ENCODE results near the gene OR2T6.
"Not testable (repeated sequence)": the region's sequence is repeated elsewhere in the genome, so short reads cannot be mapped to it uniquely, and the experiment has no call there.

OR2T6 gene
- 0 to 0.31 (median 0) reads per million in 18 experiments for total RNA-seq

DNA sequence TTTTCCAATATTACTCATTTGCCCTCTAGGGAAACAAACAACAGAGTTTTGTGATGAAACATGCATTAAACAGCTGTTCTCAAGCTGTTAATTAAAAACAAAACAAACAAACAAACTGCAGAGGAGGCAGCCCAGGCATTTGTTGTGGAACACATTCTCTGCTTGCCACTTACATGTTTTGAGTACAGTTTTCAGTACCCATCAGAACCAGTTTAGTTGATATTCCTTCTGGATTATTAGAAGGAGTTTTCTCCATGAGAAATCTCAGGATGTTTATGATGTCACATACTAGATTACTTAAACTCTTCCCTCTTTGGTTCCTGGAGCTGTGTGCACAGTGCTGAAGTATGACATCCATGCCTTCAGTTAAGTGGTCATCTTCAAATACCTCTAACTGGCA, at the start of gene OR2T6:
Gene OR2T6, plus strand, starts transcription at position 301 of the 400 bp plus-strand sequence. CDS start 11,863 bp downstream, outside the sequence.
- no peak for DNase-seq

- no peak for DNase-seq
Observed at GRCh38 chr1:248343451-248343850, 32.1 kb upstream of the OR2T6 start.

DNA sequence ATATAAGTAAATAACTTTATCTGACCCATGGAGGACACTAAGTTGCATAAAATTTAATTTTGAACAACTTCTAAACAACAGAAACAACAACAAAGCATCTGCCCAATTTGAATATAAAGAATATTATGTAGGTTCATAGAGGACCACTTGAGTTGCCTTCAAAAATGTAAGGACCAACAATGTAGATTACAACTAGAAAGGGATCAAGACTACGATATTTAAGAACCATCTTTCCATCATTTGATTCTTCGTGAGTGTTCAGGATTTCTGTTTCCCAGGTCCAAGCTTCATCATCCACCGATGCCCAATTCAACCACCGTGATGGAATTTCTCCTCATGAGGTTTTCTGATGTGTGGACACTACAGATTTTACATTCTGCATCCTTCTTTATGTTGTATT, 27.1 kb upstream of the OR2T6 start, which contains the start of gene OR14C36:
Gene OR14C36, plus strand, starts transcription at position 301 of the 400 bp plus-strand sequence. Its CDS starts 0 bp downstream, at position 301.
- no peak for DNase-seq

DNA sequence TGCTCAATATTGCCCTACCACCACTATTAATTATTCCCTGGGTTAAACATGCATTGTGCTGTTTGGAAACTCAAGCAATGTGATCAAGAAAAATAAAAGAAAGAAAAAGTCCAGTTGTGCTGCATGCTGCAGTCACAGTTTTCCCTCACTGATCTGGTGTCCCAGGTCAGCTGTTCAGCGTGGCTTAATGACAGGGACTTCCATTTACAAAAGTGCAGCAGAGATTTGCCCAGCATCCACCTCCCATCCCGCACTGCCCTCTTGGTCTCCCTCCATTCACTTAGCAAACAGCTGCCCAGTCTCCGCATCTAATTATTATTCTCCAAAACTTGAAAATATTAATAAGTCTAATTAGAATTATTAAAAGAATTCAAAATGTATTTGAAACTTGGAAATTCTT, 16.1 kb upstream of the OR2T6 start:
- no peak for DNase-seq

- no peak for DNase-seq
Observed at GRCh38 chr1:248361121-248361715, 14.3 kb upstream of the OR2T6 start, which contains the start of gene OR2T4. Gene OR2T4, plus strand, starts transcription at chr1:248361665. Its CDS starts 0 bp downstream, at chr1:248361665.

DNA sequence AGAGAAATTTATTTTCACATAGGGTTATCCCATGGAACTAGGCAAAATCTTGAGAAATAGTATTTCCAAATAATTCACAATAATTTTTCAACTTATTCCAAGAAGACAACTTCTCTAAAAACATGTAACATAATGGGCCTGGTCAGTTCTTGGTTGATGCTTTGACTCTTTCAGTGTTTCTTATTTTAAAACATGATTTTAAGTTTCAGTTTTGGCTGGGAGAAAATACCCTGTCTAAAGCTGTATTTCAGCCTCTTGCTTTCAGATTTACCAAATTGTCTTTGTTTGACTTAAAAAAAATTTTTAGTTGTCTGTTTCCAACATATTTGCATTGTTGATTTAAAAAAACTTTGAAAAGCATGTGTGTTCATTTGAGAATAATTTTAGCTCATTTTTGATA, 8.9 kb upstream of the OR2T6 start:
- no peak for DNase-seq

DNA sequence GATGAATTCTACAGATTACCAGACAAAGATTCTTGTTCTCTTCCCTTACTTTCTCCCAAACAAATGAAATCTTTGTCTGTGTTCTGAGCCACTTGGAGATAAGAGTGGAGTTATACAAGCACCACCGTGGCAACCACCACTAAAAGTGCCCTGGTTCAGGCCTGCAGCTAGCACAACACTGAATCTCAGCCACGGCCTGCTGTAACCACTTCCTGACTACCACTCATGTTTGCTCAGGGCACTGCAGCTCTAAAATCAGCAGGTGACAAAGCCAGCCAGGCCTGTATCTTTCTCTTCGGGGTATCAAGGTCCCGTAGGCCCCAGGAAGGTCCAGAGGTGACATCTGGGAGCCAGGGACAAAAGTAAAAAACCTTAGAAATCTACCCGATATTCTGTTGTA, 3.2 kb upstream of the OR2T6 start:
- DNase-seq, result no peak

GRCh38 chr1:248373761-248374160, 1.8 kb upstream of the OR2T6 start:
- DNase-seq, result no peak

GRCh38 chr1:248376916-248377315, 1.4 kb downstream of the OR2T6 start:
- DNase-seq, result no peak

GRCh38 chr1:248380854-248381253, 5.3 kb downstream of the OR2T6 start:
- no peak for DNase-seq

GRCh38 chr1:248388426-248388825, 12.9 kb downstream of the OR2T6 start:
- DNase-seq, result no peak

- DNase-seq, result no peak
Observed at GRCh38 chr1:248393050-248393449, 17.5 kb downstream of the OR2T6 start.

DNA sequence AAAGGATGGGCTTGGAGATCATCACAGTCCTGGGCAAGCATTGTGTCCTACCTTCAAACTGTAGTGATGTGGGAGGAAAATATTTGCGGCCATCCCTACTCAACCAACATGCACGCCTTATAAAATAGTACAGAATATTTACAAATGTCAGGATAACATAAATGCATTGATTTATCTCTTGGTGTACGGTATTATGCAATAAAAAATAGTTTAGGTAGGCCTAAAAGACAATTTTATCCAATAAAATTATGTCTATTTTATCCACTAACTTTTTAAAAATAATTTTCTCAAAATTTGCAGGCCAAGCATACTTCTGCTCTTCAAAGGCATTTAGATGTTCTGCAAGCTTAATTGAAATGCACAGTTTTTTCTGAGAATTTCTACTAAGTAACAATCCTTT, 27.2 kb downstream of the OR2T6 start, which contains the start of gene OR2T1:
Gene OR2T1, plus strand, starts transcription at position 301 of the 400 bp plus-strand sequence. CDS start 3,100 bp downstream, outside the sequence.
- DNase-seq, result no peak

GRCh38 chr1:248404024-248404423, 28.5 kb downstream of the OR2T6 start:
- no peak for DNase-seq

GRCh38 chr1:248406721-248407692, 31.5 kb downstream of the OR2T6 start:
- no peak for DNase-seq

DNA sequence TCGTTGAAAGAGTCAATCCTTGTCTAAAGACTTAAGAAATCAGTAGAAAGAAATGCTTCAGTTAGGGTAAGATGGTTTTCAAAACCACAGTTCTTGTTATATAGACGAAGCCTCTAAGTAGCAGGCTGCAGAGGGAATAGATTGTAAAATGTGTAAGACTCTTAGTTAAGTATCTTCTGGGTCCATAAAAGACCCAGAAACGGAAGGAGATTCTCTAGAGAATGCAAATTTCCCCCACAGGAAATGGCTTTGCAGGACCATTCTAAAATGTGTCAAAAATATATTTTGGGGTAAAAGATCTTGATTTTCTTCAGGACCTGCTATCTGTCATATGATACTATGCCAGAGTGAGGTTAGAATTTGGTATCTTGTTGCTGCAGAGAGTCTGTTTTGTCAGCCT, 40.7 kb downstream of the OR2T6 start:
- no peak for DNase-seq

DNA sequence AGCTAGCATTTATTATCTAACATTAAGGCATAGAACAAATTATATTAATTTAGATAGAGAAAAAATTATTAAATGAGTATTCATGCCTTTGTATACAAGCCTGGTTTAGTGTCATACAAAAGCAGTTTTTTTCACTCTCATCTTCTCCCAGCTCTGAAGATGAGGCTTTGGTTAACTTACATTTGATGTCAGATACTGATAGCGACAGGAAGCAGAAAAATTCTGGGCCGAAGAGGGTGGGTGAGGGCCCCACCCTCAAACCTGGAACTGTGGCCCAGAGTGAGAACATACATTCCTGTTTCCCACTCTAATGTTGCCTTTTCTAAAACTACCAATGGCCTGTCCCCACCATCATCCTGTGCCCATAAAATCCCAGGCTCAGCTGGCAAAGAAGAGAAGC, 42.3 kb downstream of the OR2T6 start:
- no peak for DNase-seq

GRCh38 chr1:248421384-248421783, 45.8 kb downstream of the OR2T6 start:
- DNase-seq, result no peak

DNA sequence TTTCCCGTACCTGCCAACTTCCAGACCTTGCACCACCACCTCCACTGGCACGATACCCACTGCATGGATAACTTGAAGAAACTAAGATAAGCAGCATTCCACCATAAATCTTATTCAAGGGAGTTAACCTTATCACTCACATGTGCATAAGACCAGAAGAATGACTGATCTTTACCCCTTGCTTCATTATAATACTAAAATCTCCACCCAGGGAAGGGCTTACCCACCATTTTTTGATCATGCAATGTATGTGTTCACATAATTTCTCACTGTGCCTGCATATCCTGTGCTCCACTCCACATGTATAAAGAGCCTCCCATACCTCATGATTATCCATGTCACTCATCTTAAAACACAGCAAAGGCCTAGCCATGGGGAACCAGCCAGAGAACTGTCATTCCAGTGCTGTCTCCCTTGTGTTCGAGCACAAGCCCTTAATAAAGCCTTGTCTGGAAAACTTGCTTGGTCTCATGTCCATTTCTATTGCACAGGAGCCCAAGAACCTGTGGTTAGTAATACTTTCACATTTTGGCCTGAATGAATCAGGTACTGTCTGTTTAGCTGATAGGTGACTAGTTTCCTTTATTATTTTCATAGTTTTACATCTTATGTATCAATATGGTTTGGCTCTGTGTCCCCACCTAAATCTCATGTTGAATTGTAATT, 52.1 kb downstream of the OR2T6 start:
- DNase-seq, result not testable (repeated sequence)

- DNase-seq, result not testable (repeated sequence)
Observed at GRCh38 chr1:248428192-248428533, 52.6 kb downstream of the OR2T6 start.

DNA sequence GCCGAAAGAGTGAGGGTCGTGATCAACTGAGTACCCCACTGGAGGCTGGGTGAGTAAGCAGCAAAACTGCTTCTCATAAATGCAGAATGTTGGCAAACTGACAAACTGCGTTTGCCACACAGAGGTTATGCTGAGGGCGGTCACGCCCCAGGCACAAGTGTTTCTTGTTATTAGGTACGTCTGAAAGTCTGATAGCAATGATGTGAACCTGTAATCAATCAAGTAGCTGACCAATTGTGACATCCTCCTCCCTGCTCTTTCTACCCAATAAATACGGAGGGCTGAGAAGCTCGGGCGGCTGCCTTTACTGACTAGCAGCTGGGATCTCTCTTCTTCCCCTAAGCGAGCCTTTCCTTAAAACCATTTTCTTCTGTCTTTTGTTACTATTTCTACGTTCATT, 56.1 kb downstream of the OR2T6 start:
- not testable (repeated sequence) for DNase-seq

- DNase-seq, result not testable (repeated sequence)
Observed at GRCh38 chr1:248432201-248432600, 56.7 kb downstream of the OR2T6 start.

All from inflammatory macrophage (primary cell).